Activated naive CD4-positive, alpha-beta T cell treated with anti-CD3 and anti-CD28 coated beads, Interleukin-2, amount 50 U/mL, for 72 hours (primary cell): ENCODE results near the gene SUSD6. TPM values are rescaled to one million over a fixed set of nuclear protein-coding genes. Genes with fewer than 3 reads are reported as not detected.

Experiments
- ATAC-seq, 2 donors: fragments of 150-1000 bp; cut with Tn5 transposase; 2 replicates each; pipeline ENCODE4 v1.10.0; 2021; ENCODE audit warnings: mild to moderate bottlenecking in 2 of 2, moderate library complexity in 2 of 2
- DNase-seq, 2 donors: peaks; one replicate each; pipeline ENCODE4 v3.0.0; 2021 to 2022; ENCODE audit warnings: low spot score in 2 of 2
- H3K27ac Mint-ChIP-seq, 2 donors: one replicate each; pipeline ENCODE4 v1.8.0; 2022; ENCODE audit warnings: mild to moderate bottlenecking in 2 of 2, mixed read lengths in 2 of 2
- H3K36me3 Mint-ChIP-seq, 2 donors: one replicate each; pipeline ENCODE4 v1.8.0; 2022; ENCODE audit warnings: mixed read lengths in 2 of 2
- H3K9me3 Mint-ChIP-seq, 2 donors: one replicate each; pipeline ENCODE4 v1.8.0; 2022; ENCODE audit warnings: mixed read lengths in 2 of 2
- total RNA-seq, 2 donors: library from RNA; stranded (reverse); gene quantifications; one replicate each; pipeline ENCODE4 v1.2.3, GENCODE V29; 2022

SUSD6 gene
- total RNA-seq, 2 donors from 2014 or later, result 54.1 to 98.6 TPM

DNA sequence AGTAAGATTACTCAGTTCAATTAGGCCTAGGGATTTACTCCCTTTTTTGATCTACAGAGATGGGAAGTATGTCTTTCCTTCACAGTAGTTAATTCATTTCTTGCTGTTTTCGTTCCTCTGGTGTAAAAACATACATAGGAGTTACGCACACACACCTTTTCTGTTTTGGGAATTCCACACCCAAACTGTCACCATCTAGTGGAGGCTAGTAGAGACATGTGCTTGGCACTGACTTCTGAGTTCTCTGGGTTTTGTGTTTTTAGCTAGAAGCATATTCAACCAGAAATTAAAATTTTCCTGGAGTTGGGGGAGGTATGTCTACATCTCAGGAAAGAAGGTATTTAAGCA, 1.4 kb downstream of the SUSD6 start:
- DNase-seq (no peak), ATAC-seq (no peak)
- Mint-ChIP-seq H3K9me3 (no peaks in the 10 kb centered on the region), H3K36me3 (peaks cover 41 to 51% of the 10 kb centered on the region in 2 donors), H3K27ac (peak overlapping the region; percentile 87 to 90)

- H3K36me3 Mint-ChIP-seq, result peaks cover 42 to 54% of the 10 kb centered on the region in 2 donors
- DNase-seq, result no peak
- no peak for ATAC-seq
- H3K9me3 Mint-ChIP-seq, result no peaks in the 10 kb centered on the region
- H3K27ac Mint-ChIP-seq, result peak overlapping the region; percentile 62 to 87
These were observed 2.1 kb downstream of the SUSD6 start for GRCh38 chr14:69613312-69614073.

DNA sequence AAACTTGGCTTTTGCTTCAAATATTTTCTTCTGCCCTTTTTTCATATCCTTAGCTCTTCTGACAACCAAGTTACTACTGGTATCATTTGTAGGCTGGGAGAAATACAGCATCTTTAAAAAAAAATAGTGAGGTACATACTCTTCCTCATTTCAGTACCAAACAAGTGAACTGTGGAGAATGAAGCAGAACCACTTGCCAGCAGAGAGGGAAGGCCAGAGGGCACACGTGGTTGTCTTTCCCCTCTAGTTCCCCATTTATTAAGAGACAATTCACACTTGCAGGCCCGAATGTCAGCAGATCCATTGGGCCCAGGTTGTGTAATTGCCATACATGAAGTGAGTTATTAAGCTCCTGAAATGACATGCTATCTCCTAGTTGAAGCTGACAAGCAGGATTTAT, 3.2 kb downstream of the SUSD6 start:
- H3K36me3 Mint-ChIP-seq, result peaks cover 42 to 65% of the 10 kb centered on the region in 2 donors
- DNase-seq (no peak), ATAC-seq (no peak)
- H3K27ac Mint-ChIP-seq, result peak overlapping the region; percentile 7 to 87
- no peaks in the 10 kb centered on the region for H3K9me3 Mint-ChIP-seq

DNA sequence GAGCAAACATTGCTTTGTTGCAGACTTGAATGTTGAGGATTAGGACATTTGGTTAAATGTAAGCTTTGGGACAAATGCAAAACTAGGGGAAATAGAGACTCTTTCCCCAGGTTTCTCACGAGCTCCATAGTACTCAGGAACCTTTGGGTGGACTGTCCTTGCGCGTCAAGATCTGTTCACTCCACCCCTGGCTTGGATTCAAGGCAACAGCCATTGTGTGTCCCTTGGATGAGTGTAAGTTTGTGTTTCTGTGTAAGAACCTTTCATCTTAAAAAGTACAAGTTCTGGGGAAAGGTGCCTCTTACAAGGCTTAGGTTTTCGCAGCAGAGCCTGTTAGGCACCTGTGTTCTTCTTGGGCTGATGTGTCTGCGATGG, 3.7 kb downstream of the SUSD6 start:
- H3K27ac Mint-ChIP-seq, result peak overlapping the region; percentile 87 to 99
- ATAC-seq, result no peak
- peaks cover 46 to 70% of the 10 kb centered on the region in 2 donors for H3K36me3 Mint-ChIP-seq

GRCh38 chr14:69615496-69616407, 4.4 kb downstream of the SUSD6 start:
- Mint-ChIP-seq H3K27ac (peak overlapping the region; percentile 87 to 99), H3K9me3 (no peaks in the 10 kb centered on the region), H3K36me3 (peaks cover 42 to 74% of the 10 kb centered on the region in 2 donors)
- peak in 1 of 2 donors; percentile 65 for DNase-seq
- peak; percentile 39 to 55 for ATAC-seq

More for the DNA sequence above, 3.7 kb downstream of the SUSD6 start:
- H3K9me3 Mint-ChIP-seq, result no peaks in the 10 kb centered on the region
- DNase-seq, result no peak

DNA sequence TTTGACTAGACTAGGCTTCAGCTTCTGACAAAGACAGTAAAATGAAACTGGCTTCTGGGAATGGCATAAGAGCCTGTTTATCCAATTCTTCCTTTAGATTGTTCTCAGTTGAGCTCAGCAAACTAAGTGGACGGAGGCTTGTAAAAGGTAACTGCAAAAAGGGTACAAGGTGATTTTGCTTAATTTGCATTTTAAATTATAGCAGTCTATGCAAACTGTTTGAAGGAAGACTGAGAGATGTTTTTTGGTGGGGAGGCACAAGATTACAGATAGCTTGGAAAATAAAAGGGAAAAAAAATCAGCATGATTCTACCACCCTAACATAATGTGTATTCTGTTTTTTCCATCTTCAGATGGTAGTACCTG, 5.0 kb downstream of the SUSD6 start:
- DNase-seq, result no peak
- Mint-ChIP-seq H3K36me3 (peaks cover 40 to 80% of the 10 kb centered on the region in 2 donors), H3K9me3 (no peaks in the 10 kb centered on the region), H3K27ac (peak overlapping the region; percentile 87 to 99)
- ATAC-seq, result no peak

DNA sequence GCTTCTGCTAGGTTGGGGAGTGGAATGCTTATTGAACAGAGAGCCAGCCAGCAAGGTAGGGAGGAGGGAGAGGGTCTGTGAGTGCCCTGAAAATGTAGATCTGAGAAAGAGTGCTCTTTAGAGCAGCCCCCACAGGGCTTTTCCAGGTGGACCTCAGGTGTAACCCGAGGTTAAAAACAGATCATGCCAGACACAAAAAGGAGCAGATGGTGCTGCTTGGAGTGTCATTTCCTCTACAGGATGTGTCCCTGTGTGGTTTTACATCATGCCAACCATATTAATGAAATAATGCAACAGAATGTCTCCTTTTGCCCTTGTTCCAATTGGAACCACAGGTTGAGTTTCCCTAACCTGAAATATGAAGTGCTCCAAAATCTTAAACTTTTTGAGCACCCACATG, 6.4 kb downstream of the SUSD6 start:
- no peak for DNase-seq
- peaks cover 32 to 78% of the 10 kb centered on the region in 2 donors for H3K36me3 Mint-ChIP-seq
- peak overlapping the region; percentile 67 to 87 for H3K27ac Mint-ChIP-seq
- ATAC-seq, result no peak
- no peaks in the 10 kb centered on the region for H3K9me3 Mint-ChIP-seq

DNA sequence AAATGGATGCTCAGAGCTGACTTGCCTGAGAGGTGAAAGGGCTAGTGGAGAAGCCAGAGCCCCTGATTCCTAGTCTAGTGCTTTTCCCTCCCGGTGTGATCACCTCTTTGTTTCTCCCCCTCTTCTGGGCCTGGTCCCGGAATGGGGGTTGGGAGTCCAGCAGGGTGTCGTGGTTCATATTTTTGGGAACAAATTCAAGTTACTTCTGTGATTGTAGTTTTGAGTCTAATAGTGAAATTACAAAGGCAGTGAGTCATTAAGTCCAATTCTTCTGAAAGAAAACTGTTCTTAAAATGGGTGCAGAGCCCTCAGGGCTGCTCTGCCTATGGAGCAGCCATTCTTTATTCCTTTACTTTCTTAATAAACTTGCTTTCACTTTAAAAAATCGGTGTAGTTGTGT, 7.6 kb downstream of the SUSD6 start:
- H3K27ac Mint-ChIP-seq, result peak overlapping the region; percentile 87 to 90

GRCh38 chr14:69620211-69620611, 8.8 kb downstream of the SUSD6 start:
- H3K27ac Mint-ChIP-seq, result peak overlapping the region; percentile 87 to 88
- DNase-seq (no peak), ATAC-seq (no peak)
- peaks cover 17 to 71% of the 10 kb centered on the region in 2 donors for H3K36me3 Mint-ChIP-seq
- H3K9me3 Mint-ChIP-seq, result no peaks in the 10 kb centered on the region

More for the DNA sequence above, 7.6 kb downstream of the SUSD6 start:
- no peak for DNase-seq
- H3K36me3 Mint-ChIP-seq, result peaks cover 22 to 74% of the 10 kb centered on the region in 2 donors
- no peaks in the 10 kb centered on the region for H3K9me3 Mint-ChIP-seq
- ATAC-seq, result peak; percentile 15 to 39

DNA sequence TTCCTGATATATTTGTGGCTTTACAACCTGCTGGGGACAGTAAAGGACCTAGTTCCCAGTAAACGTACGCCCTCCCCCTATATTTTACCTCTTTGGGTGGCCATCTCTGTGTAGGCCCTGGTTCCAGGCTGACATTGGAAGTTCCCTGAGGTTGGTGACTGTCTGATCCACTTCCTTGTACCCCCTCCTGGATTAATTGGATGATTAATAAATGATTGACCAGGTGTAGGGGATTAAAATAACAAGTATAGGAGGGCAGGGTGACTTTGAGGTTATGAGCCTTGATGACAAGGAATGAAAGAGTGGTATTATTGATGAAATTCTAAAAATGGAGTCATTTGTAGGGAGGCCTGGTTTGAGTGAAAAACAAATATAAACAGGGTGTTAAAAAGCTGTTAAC, 9.6 kb downstream of the SUSD6 start:
- Mint-ChIP-seq H3K9me3 (no peaks in the 10 kb centered on the region), H3K36me3 (peaks cover 17 to 64% of the 10 kb centered on the region in 2 donors), H3K27ac (peak overlapping the region; percentile 87 to 88)
- ATAC-seq (no peak), DNase-seq (no peak)

DNA sequence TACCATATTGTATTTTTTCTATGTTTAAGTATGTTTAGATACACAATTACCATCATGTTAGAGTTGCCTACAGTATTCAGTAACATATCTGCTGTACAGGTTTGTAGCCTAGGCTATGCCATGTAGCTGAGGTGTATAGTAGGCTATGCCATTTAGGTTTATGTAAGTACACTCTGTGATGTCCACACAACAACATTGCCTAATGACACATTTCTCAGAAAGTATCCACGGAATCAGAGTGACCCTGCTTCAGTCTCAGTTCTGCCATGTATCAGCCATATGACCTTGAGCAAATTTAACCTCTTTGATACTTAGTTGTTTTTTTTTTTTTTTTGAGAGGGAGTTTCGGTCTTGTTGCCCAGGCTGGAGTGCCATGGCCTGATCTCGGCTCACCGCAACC, 12.7 kb downstream of the SUSD6 start:
- ATAC-seq (no peak), DNase-seq (no peak)
- Mint-ChIP-seq H3K36me3 (peaks cover 6 to 45% of the 10 kb centered on the region in 2 donors), H3K9me3 (no peaks in the 10 kb centered on the region), H3K27ac (peak overlapping the region; percentile 45 to 88)

- peak overlapping the region; percentile 88 to 96 for H3K27ac Mint-ChIP-seq
- H3K9me3 Mint-ChIP-seq, result no peaks in the 10 kb centered on the region
- DNase-seq (peak; percentile 71 to 89), ATAC-seq (peak; percentile 87 to 95)
- peaks cover 0 to 37% of the 10 kb centered on the region in 2 donors for H3K36me3 Mint-ChIP-seq
These were observed 14.1 kb downstream of the SUSD6 start for GRCh38 chr14:69625299-69626131.

- Mint-ChIP-seq H3K27ac (peak overlapping the region; percentile 88 to 96), H3K9me3 (no peaks in the 10 kb centered on the region), H3K36me3 (peaks cover 0 to 36% of the 10 kb centered on the region in 2 donors)
- ATAC-seq (no peak), DNase-seq (no peak)
These were observed 14.7 kb downstream of the SUSD6 start for GRCh38 chr14:69626132-69626500.

DNA sequence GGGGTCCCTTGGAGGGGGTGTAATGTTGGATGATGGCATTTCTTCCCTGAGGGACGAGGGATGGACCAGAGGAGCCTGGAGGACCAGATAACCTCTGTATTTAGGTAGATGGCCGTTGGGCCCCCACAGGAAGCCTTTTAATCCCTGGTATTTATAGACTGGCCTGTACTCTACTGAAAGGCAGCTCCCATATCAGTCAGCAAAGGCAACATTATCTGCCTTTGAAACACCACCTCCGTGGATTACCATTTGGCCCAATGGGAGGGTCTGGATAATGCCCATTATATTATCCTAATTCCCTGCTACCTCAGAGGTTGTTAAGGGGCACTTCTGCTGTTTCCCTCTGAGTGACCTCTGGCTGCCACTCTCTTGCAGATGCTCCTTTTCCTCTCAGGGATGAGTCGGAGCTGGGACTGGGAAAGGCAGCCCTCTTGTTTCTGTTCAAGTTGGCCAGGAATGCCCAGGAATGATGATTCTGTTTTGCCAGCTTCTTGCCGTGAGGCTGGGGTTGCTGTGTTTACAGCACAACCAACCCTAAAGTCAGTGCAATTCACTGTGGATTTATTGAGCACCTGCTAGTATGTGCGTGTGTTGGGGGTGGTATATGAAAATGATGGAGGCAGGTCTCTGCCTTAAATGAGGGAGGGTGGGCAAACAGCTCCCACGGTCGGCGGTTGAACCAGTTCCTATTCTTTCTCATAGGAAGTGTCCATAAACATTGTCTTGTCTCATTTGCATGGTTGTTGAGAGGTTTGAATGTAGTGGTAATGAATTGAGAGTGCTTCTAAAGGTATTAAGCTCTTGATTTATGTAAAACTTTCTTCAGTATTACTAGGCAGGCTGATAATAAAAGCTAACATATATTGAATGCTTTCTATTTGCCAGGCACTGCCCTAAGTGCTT, 18.1 kb downstream of the SUSD6 start:
- Mint-ChIP-seq H3K36me3 (peaks cover 0 to 35% of the 10 kb centered on the region in 2 donors), H3K27ac (peak overlapping the region in 1 of 2 donors; percentile 84), H3K9me3 (no peaks in the 10 kb centered on the region)
- ATAC-seq, result peak in 1 of 2 donors; percentile 57
- no peak for DNase-seq

DNA sequence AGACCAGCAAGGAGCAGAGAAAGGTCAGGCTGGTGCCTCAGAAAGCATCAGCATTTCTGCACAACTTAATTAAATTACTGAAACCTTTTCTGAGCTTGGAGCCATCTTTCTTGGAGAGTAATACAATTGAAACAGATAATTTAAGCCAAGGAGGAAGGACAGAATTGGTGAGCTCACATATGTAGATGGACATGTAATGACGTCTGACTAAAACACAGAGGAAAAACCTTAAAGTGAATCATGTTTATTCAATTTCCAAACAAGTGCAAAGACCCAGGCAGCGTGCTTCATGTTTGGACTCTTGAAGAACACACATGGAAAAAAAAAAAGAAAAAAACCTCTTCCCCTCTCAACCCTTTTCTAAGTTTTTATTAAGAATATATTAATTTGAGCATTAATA, 19.0 kb downstream of the SUSD6 start:
- no peak for ATAC-seq
- DNase-seq, result no peak
- H3K36me3 Mint-ChIP-seq, result peaks cover 0 to 30% of the 10 kb centered on the region in 2 donors
- peak overlapping the region in 1 of 2 donors; percentile 79 for H3K27ac Mint-ChIP-seq
- H3K9me3 Mint-ChIP-seq, result no peaks in the 10 kb centered on the region

GRCh38 chr14:69631509-69631908, 20.1 kb downstream of the SUSD6 start:
- Mint-ChIP-seq H3K36me3 (peaks cover 0 to 31% of the 10 kb centered on the region in 2 donors), H3K9me3 (no peaks in the 10 kb centered on the region)

More at GRCh38 chr14:69631509-69631908, 20.1 kb downstream of the SUSD6 start:
- H3K27ac Mint-ChIP-seq, result no peak overlapping the region
- DNase-seq (no peak), ATAC-seq (no peak)
